ENCODE measurements around the gene GRM3. TPM values are rescaled to one million over a fixed set of nuclear protein-coding genes. Genes with fewer than 3 reads are reported as not detected.

The GRM3 gene
- total and polyA plus RNA-seq, 4 donors = 0.17 TPM; not detected in 3

DNA sequence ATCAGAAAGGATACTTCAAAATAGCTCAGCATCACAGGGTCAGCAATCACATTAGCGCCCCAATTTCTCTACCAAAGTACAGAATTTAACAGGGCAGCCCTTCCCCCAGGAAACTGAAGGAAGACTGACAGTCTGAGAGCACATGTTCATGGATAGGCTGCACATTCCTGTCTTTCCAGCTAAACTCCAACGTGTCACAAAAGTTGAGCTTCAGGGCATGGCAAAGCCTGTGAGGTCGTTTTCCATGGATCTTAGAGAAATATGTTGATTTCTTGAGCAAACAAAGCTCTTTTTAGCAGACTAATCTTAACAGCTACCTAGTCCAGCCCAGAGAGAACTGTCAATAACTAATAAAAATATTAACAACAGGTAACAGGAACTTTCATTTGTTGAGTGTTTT lies 207.9 kb downstream of the GRM3 start:
- no peaks in the 10 kb centered on the region for H3K4me1 ChIP-seq (ENCODE audit: control insufficient read depth in 5 of 5, insufficient read depth in 5 of 5, low read length in 5 of 5)
- H3K36me3 ChIP-seq (ENCODE audit: control insufficient read depth in 4 of 4, insufficient read depth in 4 of 4, low read length in 4 of 4) = no peaks in the 10 kb centered on the region
- TF ChIP-seq, protein P1, sequence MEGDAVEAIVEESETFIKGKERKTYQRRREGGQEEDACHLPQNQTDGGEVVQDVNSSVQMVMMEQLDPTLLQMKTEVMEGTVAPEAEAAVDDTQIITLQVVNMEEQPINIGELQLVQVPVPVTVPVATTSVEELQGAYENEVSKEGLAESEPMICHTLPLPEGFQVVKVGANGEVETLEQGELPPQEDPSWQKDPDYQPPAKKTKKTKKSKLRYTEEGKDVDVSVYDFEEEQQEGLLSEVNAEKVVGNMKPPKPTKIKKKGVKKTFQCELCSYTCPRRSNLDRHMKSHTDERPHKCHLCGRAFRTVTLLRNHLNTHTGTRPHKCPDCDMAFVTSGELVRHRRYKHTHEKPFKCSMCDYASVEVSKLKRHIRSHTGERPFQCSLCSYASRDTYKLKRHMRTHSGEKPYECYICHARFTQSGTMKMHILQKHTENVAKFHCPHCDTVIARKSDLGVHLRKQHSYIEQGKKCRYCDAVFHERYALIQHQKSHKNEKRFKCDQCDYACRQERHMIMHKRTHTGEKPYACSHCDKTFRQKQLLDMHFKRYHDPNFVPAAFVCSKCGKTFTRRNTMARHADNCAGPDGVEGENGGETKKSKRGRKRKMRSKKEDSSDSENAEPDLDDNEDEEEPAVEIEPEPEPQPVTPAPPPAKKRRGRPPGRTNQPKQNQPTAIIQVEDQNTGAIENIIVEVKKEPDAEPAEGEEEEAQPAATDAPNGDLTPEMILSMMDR (IDR thresholded peaks at IDR 0.05; ENCODE audit: control extremely low read depth, extremely low read depth) = no peak
- WGBS, 2 donors = 63 to 76% methylated on average over 3 of the region's 3 CpGs
- no peak overlapping the region for H3K4me3 ChIP-seq
- H3K9me3 ChIP-seq (ENCODE audit: control insufficient read depth in 4 of 4, insufficient read depth in 3 of 4, low read length in 3 of 4) = no peaks in the 10 kb centered on the region
- no peak overlapping the region for H3K9ac ChIP-seq (ENCODE audit: insufficient read depth in 1 of 2, low read length in 2 of 2)
- DNase-seq = no peak
- H3K27me3 ChIP-seq (ENCODE audit: control insufficient read depth in 3 of 3, insufficient read depth in 3 of 3, low read length in 2 of 3) = no peaks in the 10 kb centered on the region
- no peak for ATAC-seq (ENCODE audit: insufficient read depth, low FRiP score)
- no peak overlapping the region for H3K27ac ChIP-seq (ENCODE audit: low read depth in 1 of 2, low read length in 1 of 2)

DNA sequence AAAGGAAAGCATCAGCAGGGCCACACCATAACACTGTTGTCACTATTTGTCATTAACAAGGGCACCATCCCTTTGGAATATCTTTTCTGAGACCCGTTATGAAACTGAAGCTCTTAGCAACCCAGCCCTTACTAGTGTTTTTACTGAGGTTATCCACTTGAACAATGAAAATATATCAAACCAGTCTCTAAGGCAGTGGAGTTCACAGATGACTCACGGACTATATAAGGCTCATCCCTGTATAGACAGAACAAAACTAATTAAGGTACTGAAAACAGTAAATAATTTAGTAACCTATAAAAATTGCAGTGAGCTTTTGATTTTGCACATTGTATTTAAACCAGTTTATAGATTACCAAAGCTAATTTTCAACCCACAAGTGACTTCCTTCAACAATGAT lies 219.7 kb downstream of the GRM3 start:
- ATAC-seq (ENCODE audit: insufficient read depth, low FRiP score) = no peak
- H3K27me3 ChIP-seq (ENCODE audit: control insufficient read depth in 3 of 3, insufficient read depth in 3 of 3, low read length in 2 of 3) = no peaks in the 10 kb centered on the region

DNA sequence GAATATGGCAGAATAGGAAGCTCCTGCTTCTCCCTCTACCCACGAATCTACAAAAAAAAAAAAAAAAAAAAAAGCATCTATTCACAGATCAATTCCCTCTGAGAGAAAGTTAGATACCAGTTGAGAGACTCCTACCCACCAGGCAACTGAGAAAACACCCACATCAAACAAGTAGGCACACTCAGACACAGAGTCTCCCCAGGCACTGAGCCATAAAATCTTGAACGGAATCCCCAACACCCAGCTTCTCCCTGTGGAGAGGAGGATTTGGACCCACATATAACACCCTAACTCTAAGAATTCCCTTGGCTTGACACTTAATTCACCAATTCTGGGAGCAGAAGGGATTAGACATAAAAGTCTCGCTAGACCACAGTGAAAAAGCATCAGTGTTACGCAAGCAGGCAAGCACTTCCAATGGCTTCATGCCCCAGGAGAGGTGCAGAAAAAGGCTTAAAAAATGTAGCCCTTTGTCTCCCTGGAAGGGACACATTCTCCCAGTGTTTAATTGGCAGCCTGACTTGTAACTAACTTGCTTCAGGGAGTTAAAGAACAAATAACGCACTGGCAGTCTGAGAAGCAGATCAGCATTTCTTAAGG lies 223.6 kb downstream of the GRM3 start:
- Histone ChIP-seq H3K9ac (ENCODE audit: insufficient read depth in 1 of 2, low read length in 2 of 2) (no peak overlapping the region), H3K4me3 (no peak overlapping the region), H3K4me1 (ENCODE audit: control insufficient read depth in 5 of 5, insufficient read depth in 5 of 5, low read length in 5 of 5) (no peaks in the 10 kb centered on the region), H3K36me3 (ENCODE audit: control insufficient read depth in 4 of 4, insufficient read depth in 4 of 4, low read length in 4 of 4) (peaks cover 0 to 1% (median 0%) of the 10 kb centered on the region in 4 donors), H3K27me3 (ENCODE audit: control insufficient read depth in 3 of 3, insufficient read depth in 3 of 3, low read length in 2 of 3) (no peaks in the 10 kb centered on the region), H3K27ac (ENCODE audit: low read depth in 1 of 2, low read length in 1 of 2) (no peak overlapping the region), H3K9me3 (ENCODE audit: control insufficient read depth in 4 of 4, insufficient read depth in 3 of 4, low read length in 3 of 4) (no peaks in the 10 kb centered on the region)
- 77 to 85% methylated on average over 5 of the region's 5 CpGs for WGBS, 2 donors
- TF ChIP-seq, protein P1 (IDR thresholded peaks at IDR 0.05; ENCODE audit: control extremely low read depth, extremely low read depth) = no peak
- ATAC-seq (ENCODE audit: insufficient read depth, low FRiP score) (no peak), DNase-seq (peak in 1 of 3 donors; percentile 18)

More for the DNA sequence above, 219.7 kb downstream of the GRM3 start:
- Histone ChIP-seq H3K4me1 (ENCODE audit: control insufficient read depth in 5 of 5, insufficient read depth in 5 of 5, low read length in 5 of 5) (no peaks in the 10 kb centered on the region), H3K4me3 (no peak overlapping the region), H3K36me3 (ENCODE audit: control insufficient read depth in 4 of 4, insufficient read depth in 4 of 4, low read length in 4 of 4) (no peaks in the 10 kb centered on the region), H3K27ac (ENCODE audit: low read depth in 1 of 2, low read length in 1 of 2) (no peak overlapping the region), H3K9me3 (ENCODE audit: control insufficient read depth in 4 of 4, insufficient read depth in 3 of 4, low read length in 3 of 4) (no peaks in the 10 kb centered on the region), H3K9ac (ENCODE audit: insufficient read depth in 1 of 2, low read length in 2 of 2) (no peak overlapping the region)
- TF ChIP-seq, protein P1 (IDR thresholded peaks at IDR 0.05; ENCODE audit: control extremely low read depth, extremely low read depth) = no peak
- no peak for DNase-seq
- 89 to 92% methylated on average over 2 of the region's 2 CpGs for WGBS, 2 donors

DNA sequence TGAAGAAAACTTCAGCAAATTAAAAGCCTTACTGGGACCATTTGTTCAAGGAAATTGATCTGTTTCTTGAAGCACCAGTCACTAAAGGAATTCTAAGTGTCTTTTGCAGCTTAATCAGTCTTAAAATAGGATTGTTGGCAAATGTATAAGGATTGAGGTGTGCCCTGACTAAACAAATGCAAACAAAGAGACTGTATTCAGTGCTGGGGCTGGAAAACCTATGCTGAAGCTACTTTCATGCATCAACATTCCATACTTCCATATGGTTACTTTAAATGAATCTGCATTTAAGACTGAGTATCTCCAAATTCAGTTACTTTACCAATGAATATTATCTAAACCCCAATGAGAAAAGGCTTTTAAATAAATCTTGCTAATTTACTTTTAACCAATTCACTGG lies 232.4 kb downstream of the GRM3 start:
- DNase-seq = no peak
- H3K27ac ChIP-seq (ENCODE audit: low read depth in 1 of 2, low read length in 1 of 2) = no peak overlapping the region
- no peaks in the 10 kb centered on the region for H3K27me3 ChIP-seq (ENCODE audit: control insufficient read depth in 3 of 3, insufficient read depth in 3 of 3, low read length in 2 of 3)
- ATAC-seq (ENCODE audit: insufficient read depth, low FRiP score) = no peak
- H3K4me3 ChIP-seq = no peak overlapping the region
- H3K4me1 ChIP-seq (ENCODE audit: control insufficient read depth in 5 of 5, insufficient read depth in 5 of 5, low read length in 5 of 5) = no peaks in the 10 kb centered on the region
- no peaks in the 10 kb centered on the region for H3K9me3 ChIP-seq (ENCODE audit: control insufficient read depth in 4 of 4, insufficient read depth in 3 of 4, low read length in 3 of 4)
- TF ChIP-seq, protein P1 (IDR thresholded peaks at IDR 0.05; ENCODE audit: control extremely low read depth, extremely low read depth) = no peak
- H3K36me3 ChIP-seq (ENCODE audit: control insufficient read depth in 4 of 4, insufficient read depth in 4 of 4, low read length in 4 of 4) = no peaks in the 10 kb centered on the region
- no peak overlapping the region for H3K9ac ChIP-seq (ENCODE audit: insufficient read depth in 1 of 2, low read length in 2 of 2)
